Psoas muscle (tissue), 8 donors: Measurements from ENCODE around the gene SLC25A20. TPM values are rescaled to one million over a fixed set of nuclear protein-coding genes. Genes with fewer than 3 reads are reported as not detected.
A peak's percentile ranks its signal among the peaks of the same experiment; 100 is the strongest.
"Not testable (repeated sequence)": the region's sequence is repeated elsewhere in the genome, so short reads cannot be mapped to it uniquely, and the experiment has no call there.

Experiments
- ATAC-seq, 4 donors: fragments of 200-7000 bp; cut with Tn5 transposase; one replicate each; pipeline ENCODE4 v1.9.1; 2020; ENCODE audit warnings: moderate library complexity in 3 of 4, mild to moderate bottlenecking in 2 of 4
- DNase-seq, 2 donors: peaks; one replicate each; pipeline ENCODE4 v3.0.0-alpha.2; 2020
- H3K27ac ChIP-seq: fragments of 200-600 bp; one replicate; pipeline ENCODE4 v1.8.0; 2022
- H3K27me3 ChIP-seq, 3 donors: fragments of 200-600 bp in 1 of 3; one replicate each; pipeline versions ENCODE4 v1.6.1 to v1.8.0; 2013 to 2022; ENCODE audit warnings: low read length in 2 of 3, mild to moderate bottlenecking in 2 of 3, moderate library complexity in 1 of 3; ENCODE audit not compliant: insufficient read depth in 3 of 3
- H3K36me3 ChIP-seq, 2 donors: fragments of 200-600 bp in 1 of 2; one replicate each; pipeline versions ENCODE4 v1.6.1 to v1.8.0; 2013 to 2022; ENCODE audit warnings: low read depth in 1 of 2, mild to moderate bottlenecking in 1 of 2, moderate library complexity in 1 of 2; ENCODE audit not compliant: insufficient read depth in 1 of 2
- H3K4me1 ChIP-seq: fragments of 200-600 bp; one replicate; pipeline ENCODE4 v1.8.0; 2022
- H3K4me3 ChIP-seq: fragments of 200-600 bp; one replicate; pipeline ENCODE4 v1.8.0; 2022; ENCODE audit warnings: mild to moderate bottlenecking
- H3K9me3 ChIP-seq: fragments of 200-600 bp; one replicate; pipeline ENCODE4 v1.8.0; 2022
- WGBS, 3 donors: extraction: QIAGEN DNeasy Blood & Tissue Kit; methylation state at CpG; one replicate each; pipeline versions ENCODE4 v1.1.6 to v1.1.7; 2013; 5-methylcytosine and 5-hydroxymethylcytosine counted together
- intact Hi-C, 2 donors: fragments of 100-400 bp; cut with DNase I; formaldehyde crosslinking; loops; one replicate each; pipeline versions ENCODE4 v1.11.0 to v1.14.2; 2022
- polyA plus RNA-seq, 3 donors: library from polyadenylated mRNA; stranded (reverse); fragments of 200-250 nt; gene quantifications; one replicate each; pipeline ENCODE4 v1.2.3, GENCODE V29; 2013
- total RNA-seq, 4 donors: library from RNA; stranded (reverse); fragmentation: NEBNext Ultra II Directional in 2 of 4; extraction: Animal tissue kit (Norgen Biotek cat#: 25700) in 2 of 4; gene quantifications; one replicate each; pipeline versions ENCODE4 v1.2.1 to v1.2.4, GENCODE V29; 2021 to 2023
- TF ChIP-seq, protein P1 (sequence below): fragments of 200-600 bp; IDR thresholded peaks from one replicate; pipeline ENCODE4 v1.8.0; 2022; ENCODE audit warnings: antibody characterized with exemption
- donor health status: healthy with polysubstance abuse.
- donor health status: DM: no; HTN: no; CAD: no; lungs with moderate emphysema.
- donor health status: Bipolar disorder and iron deficiency.
- donor health status: healthy.
- donor health status: DM: yes; HTN: yes; CAD: no.
- donor health status: DM: no; HTN: no; CAD: no.
- donor health status: DM: no; HTN: no; CAD: no.
- donor health status: DM: yes; HTN: yes; CAD: no.

The SLC25A20 gene
- total and polyA plus RNA-seq, 7 donors = 31.3 to 94.8 (median 48.5) TPM

DNA sequence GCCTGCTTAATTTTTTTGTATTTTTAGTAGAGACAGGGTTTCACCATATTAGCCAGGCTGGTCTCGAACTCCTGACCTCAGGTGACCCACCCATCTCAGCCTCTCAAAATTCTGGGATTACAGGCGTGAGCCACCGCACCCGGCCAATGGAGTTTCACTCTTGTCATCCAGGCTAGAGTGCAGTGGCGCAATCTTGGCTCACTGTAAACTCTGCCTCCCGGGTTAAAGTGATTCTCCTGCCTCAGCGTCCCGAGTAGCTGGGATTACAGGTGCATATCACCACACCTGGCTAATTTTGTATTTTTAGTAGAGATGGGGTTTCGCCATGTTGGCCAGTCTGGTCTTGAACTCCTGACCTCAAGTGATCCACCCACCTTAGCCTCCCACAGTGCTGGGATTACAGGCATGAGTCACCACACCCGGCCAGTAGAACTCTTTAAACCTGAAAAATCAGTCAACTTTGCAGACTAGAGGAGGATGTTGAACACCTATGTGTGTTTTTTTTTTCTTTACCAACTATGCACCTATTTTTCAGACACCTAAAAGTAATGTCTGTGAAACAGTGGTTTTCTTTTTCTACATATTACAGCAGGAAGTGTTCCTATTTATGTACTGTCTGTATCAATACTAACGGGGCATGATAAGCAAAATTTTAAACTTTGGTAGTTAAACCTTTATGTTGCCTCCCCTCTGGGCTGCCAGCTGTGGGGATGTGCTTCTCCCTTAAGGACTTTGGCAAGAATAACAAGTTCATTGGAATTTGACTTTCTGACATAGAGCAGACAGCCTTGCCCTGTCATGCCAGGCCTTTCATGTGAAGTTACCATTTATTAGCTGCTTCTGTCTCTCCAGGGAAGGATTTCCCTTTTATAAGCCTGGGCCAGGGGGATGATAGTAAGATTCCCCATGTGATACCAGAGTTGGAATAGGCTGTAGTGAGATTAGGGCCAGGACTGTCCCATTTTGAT is 28.0 kb upstream of the SLC25A20 start:
- Histone ChIP-seq H3K9me3 (no peaks in the 10 kb centered on the region), H3K4me1 (peaks cover 58% of the 10 kb centered on the region), H3K4me3 (no peak overlapping the region), H3K27ac (peak overlapping the region; percentile 87), H3K36me3 (peaks cover 3 to 81% of the 10 kb centered on the region in 2 donors), H3K27me3 (no peaks in the 10 kb centered on the region)
- ATAC-seq (peak in 3 of 4 donors; percentile 30 to 52 (median 34)), DNase-seq (no peak)
- TF ChIP-seq, protein P1, sequence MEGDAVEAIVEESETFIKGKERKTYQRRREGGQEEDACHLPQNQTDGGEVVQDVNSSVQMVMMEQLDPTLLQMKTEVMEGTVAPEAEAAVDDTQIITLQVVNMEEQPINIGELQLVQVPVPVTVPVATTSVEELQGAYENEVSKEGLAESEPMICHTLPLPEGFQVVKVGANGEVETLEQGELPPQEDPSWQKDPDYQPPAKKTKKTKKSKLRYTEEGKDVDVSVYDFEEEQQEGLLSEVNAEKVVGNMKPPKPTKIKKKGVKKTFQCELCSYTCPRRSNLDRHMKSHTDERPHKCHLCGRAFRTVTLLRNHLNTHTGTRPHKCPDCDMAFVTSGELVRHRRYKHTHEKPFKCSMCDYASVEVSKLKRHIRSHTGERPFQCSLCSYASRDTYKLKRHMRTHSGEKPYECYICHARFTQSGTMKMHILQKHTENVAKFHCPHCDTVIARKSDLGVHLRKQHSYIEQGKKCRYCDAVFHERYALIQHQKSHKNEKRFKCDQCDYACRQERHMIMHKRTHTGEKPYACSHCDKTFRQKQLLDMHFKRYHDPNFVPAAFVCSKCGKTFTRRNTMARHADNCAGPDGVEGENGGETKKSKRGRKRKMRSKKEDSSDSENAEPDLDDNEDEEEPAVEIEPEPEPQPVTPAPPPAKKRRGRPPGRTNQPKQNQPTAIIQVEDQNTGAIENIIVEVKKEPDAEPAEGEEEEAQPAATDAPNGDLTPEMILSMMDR = no peak
- intact Hi-C loops = no loop called here
- WGBS, 3 donors = 69 to 82% (median 73%) methylated on average over 11 of the region's 11 CpGs

DNA sequence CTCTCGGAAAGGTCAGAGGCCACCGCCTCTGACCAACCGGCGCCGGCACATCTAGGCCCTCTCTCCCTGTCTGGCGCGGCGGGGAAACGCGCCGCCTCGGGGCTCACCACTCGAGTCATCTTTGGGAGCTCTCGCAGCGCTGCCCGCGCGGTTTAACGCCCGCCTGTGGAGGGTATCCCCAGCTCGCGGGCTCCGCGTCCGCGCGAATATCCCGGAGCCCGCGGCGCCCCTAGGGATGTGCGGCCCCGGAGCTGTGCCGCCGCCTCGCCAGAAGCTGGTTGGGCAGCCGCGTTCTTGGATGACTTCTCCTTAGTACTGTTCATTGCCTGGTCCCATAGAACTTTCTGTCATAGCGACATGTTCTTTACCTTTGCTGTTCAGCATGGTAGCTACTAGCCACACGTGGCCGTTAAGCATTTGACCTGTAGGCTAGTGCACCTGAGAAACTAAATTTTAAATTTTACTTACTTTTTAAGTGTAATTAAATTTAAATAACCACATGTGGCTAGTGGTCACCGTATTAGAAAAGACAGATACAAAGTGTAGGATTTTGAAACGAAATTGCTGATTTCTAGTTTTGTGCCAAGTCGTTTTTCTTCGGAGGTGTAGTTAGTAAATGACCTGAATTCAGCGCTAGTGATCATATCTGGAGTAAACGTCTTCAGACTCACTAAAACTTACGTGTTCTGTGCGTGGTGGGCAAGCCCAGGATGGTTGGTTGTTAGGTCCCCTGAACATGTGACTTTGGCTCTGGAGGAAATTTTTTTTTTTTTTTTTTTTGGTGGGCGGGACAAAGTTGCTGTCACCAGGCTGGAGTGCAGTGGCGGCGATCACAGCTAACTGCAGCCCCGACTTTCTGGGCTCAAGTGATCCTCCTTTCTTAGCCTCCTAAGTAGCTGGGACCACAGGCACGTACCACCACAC is 20.8 kb upstream of the SLC25A20 start:
- 0 to 1% (median 1%) methylated on average over 49 to 54 of the region's 54 CpGs for WGBS, 3 donors
- Histone ChIP-seq H3K4me3 (peak overlapping the region; percentile 86), H3K27ac (peak overlapping the region; percentile 96), H3K9me3 (no peaks in the 10 kb centered on the region), H3K36me3 (peaks cover 0 to 29% of the 10 kb centered on the region in 2 donors), H3K4me1 (peaks cover 19% of the 10 kb centered on the region), H3K27me3 (no peaks in the 10 kb centered on the region)
- DNase-seq (peak in 1 of 2 donors; percentile 62), ATAC-seq (peak; percentile 47 to 57 (median 56))
- TF ChIP-seq, protein P1 = no peak
- intact Hi-C loops = loop anchor here in 1 of 2 donors (5.0 kb wide), 1 partner anchor 62 kb away; no protein-coding TSS in a partner anchor

DNA sequence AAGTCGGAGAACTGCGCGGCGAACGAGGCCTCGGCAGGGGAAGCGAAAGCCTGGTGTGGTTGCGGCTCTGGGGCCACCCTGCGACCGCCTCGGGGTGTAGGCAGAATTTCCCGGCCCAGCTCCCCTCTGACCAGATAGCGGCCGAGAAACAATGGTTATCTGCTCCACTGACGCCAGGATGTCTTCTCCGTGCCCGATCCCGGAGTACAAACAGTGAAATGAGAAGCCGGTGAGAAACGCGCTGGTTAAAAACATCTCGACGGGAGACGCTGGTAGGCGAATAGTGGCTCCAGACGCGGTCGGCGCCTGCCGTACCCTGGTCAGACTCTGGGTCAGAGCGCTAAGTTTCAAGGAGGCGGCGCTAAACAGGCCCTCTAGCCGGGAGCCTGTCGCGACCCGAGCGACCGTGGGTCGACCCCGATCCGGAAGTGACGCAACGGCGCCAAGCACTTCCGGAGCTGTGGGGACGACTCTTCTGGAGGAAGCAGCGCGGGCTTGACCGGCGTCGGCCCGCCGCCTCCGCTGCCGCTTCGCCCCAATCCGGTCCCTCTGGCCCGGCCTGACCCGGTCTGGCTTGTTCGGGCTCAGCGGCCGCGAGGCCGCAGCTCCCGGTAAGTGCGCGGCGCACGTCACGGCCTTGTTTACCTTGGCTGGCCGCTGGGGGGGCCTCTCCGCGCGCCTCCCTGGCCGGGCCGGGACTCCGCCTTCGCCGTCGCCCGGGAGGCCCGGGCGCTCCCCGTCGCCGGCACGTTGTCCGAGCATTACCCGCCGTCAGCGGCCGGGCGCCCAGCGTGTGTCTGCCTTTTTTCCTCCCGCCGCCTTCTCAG is 19.9 kb upstream of the SLC25A20 start, which contains the start of gene ARIH2:
ARIH2 (plus strand) TSS at position 455 of the 827 bp plus-strand sequence. CDS start 8,717 bp downstream, outside the sequence.
- DNase-seq (peak; percentile 95 to 97), ATAC-seq (peak; percentile 94 to 97 (median 96))
- H3K4me3 ChIP-seq = peak within 1 kb of the TSS; percentile 86
- WGBS, 3 donors = 0 to 1% (median 1%) methylated on average over 75 to 97 of the region's 97 CpGs
- no peaks in the 10 kb centered on the region for H3K9me3 ChIP-seq
- peak within 1 kb of the TSS; percentile 96 for H3K27ac ChIP-seq
- TF ChIP-seq, protein P1 = peak; percentile 15
- H3K36me3 ChIP-seq = peaks cover 0 to 21% of the 10 kb centered on the region in 2 donors
- H3K27me3 ChIP-seq = no peaks in the 10 kb centered on the region
- H3K4me1 ChIP-seq = peaks cover 19% of the 10 kb centered on the region
- intact Hi-C loops = loop anchor here in 1 of 2 donors (5.0 kb wide), 1 partner anchor 61 kb away; no protein-coding TSS in a partner anchor

DNA sequence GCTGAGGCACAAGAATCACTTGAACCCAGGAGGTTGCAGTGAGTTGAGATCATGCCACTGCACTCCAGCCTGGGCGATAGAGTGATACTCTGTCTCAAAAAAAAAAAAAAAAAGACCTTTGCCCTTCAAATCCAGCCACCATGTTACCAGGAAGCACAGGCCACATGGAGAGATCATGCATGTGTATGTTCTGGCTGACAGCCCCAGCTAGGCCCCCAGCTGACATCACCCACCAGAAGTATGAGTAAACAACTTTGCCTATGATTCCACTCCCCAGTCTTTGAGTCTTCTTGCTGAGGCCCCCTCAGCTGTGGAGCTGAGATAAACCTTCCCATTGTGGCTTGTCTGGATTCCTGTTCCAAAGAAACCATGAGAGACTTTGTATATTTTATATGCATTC is 16.6 kb upstream of the SLC25A20 start:
- no peaks in the 10 kb centered on the region for H3K27me3 ChIP-seq
- H3K36me3 ChIP-seq = no peaks in the 10 kb centered on the region
- no peak for ATAC-seq
- TF ChIP-seq, protein P1 = no peak
- H3K27ac ChIP-seq = no peak overlapping the region
- no peak overlapping the region for H3K4me3 ChIP-seq
- WGBS, 3 donors = 60 to 91% (median 83%) methylated on average over 1 of the region's 1 CpG
- DNase-seq = no peak
- peaks cover 7% of the 10 kb centered on the region for H3K4me1 ChIP-seq
- intact Hi-C loops = loop anchor here in 1 of 2 donors (5.0 kb wide), 1 partner anchor 58 kb away; no protein-coding TSS in a partner anchor
- H3K9me3 ChIP-seq = no peaks in the 10 kb centered on the region

DNA sequence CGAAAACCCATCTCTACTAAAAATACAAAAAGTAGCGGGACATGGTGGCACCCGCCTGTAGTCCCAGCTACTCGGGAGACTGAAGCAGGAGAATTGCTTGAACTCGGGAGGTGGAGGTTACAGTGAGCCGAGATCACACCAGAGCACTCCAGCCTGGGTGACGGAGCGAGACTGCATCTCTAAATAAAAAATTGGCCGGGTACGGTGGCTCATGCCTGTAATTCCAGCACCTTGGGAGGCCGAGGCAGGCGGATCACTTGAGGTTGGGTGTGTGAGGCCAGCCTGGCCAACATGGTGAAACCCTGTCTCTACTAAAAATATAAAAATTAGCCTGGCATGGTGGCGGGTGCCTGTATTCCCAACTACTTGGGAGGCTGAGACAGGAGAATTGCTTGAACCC is 8.3 kb upstream of the SLC25A20 start:
- H3K27me3 ChIP-seq, intact Hi-C loops, H3K27ac ChIP-seq, DNase-seq, ATAC-seq, H3K36me3 ChIP-seq, H3K4me1 ChIP-seq, H3K9me3 ChIP-seq, H3K4me3 ChIP-seq: not testable (repeated sequence)
- 73 to 88% (median 76%) methylated on average over 13 of the region's 13 CpGs for WGBS, 3 donors
